OCI-LY7 (cell line): ENCODE data around the gene HLTF. TPM values are rescaled to one million over a fixed set of nuclear protein-coding genes. Genes with fewer than 3 reads are reported as not detected.

Source experiments
- BruUV-seq: library from RNA; stranded (reverse); fragments of 400-500 nt; replicated peaks from 2 replicates; lab custom pipeline; 2021; lab: Mats Ljungman, UMichigan
- CTCF ChIA-PET: fragments of 300-600 bp; sonication (Branson Sonifier 250); formaldehyde crosslinking; loops from one replicate; lab custom pipeline; 2022; ENCODE audit warnings: antibody characterized with exemption; ENCODE audit not compliant: unreplicated experiment; lab: Charles Lee
- POLR2A ChIA-PET: fragments of 300-600 bp; sonication (Branson Sonifier 250); formaldehyde crosslinking; loops from one replicate; lab custom pipeline; 2022; ENCODE audit warnings: antibody characterized with exemption; lab: Charles Lee
- DNase-seq: peaks from one replicate; pipeline ENCODE4 v3.0.0-alpha.2; 2015; ENCODE audit warnings: low spot score
- H2AFZ ChIP-seq: fragments of 200-600 bp; sonication (generic), shearing (Covaris generic); 2 replicates; pipeline ENCODE4 v1.6.1; 2014; ENCODE audit warnings: mild to moderate bottlenecking, antibody characterized with exemption, low read length, moderate library complexity
- H3K27ac ChIP-seq: fragments of 200-600 bp; sonication (generic); 2 replicates; pipeline ENCODE4 v1.5.1; 2014; ENCODE audit warnings: mixed run types, low read depth, mild to moderate bottlenecking, moderate library complexity, low read length, inconsistent platforms; ENCODE audit not compliant: poor library complexity, severe bottlenecking
- H3K36me3 ChIP-seq: fragments of 200-600 bp; sonication (generic); 2 replicates; pipeline ENCODE4 v1.6.1; 2014; ENCODE audit warnings: mild to moderate bottlenecking, antibody characterized with exemption, low read length, moderate library complexity, mixed read lengths; ENCODE audit not compliant: insufficient read depth
- H3K4me1 ChIP-seq: fragments of 200-600 bp; sonication (generic); 2 replicates; pipeline ENCODE4 v1.5.1; 2014; ENCODE audit warnings: mild to moderate bottlenecking, low read length; ENCODE audit not compliant: insufficient read depth, poor library complexity, severe bottlenecking
- H3K4me2 ChIP-seq: fragments of 200-600 bp; sonication (generic); 2 replicates; pipeline ENCODE4 v1.6.1; 2014; ENCODE audit warnings: mild to moderate bottlenecking, low read length
- H3K4me3 ChIP-seq: fragments of 200-600 bp; sonication (generic); 2 replicates; pipeline ENCODE4 v1.5.1; 2014; ENCODE audit warnings: mild to moderate bottlenecking, low read depth, low read length; ENCODE audit not compliant: poor library complexity, severe bottlenecking
- H3K79me2 ChIP-seq: fragments of 200-600 bp; sonication (generic); 2 replicates; pipeline ENCODE4 v1.6.1; 2016; ENCODE audit warnings: low read depth, mild to moderate bottlenecking, low read length, moderate library complexity, mixed read lengths; ENCODE audit not compliant: insufficient read depth
- H3K9me2 ChIP-seq: fragments of 200-600 bp; sonication (generic); 2 replicates; pipeline ENCODE4 v1.6.1; 2016; ENCODE audit warnings: mild to moderate bottlenecking, low read length, mixed read lengths; ENCODE audit not compliant: insufficient read depth
- H3K9me3 ChIP-seq: fragments of 200-600 bp; sonication (generic); 2 replicates; pipeline ENCODE4 v1.6.1; 2014; ENCODE audit warnings: mild to moderate bottlenecking, mixed run types, low read length, mixed read lengths
- H4K20me1 ChIP-seq: fragments of 200-600 bp; sonication (generic); 2 replicates; pipeline ENCODE4 v1.6.1; 2014; ENCODE audit warnings: mild to moderate bottlenecking, antibody characterized with exemption, low read length, moderate library complexity, mixed read lengths; ENCODE audit not compliant: insufficient read depth
- CTCF ChIP-seq: fragments of 200-600 bp; sonication (generic); conservative IDR thresholded peaks from 2 replicates; pipeline ENCODE4 v1.5.1; 2014; ENCODE audit warnings: mild to moderate bottlenecking, antibody characterized with exemption, low read length, moderate library complexity, mixed read lengths
- EZH2phosphoT487 ChIP-seq: fragments of 200-600 bp; sonication (generic); IDR thresholded peaks from 2 replicates; pipeline ENCODE4 v1.6.1; 2018; ENCODE audit warnings: low read depth, borderline replicate concordance, mild to moderate bottlenecking, mixed run types, antibody characterized with exemption, low read length, moderate library complexity, mixed read lengths
- intact Hi-C: fragments of 100-400 bp; cut with micrococcal nuclease; formaldehyde crosslinking; loops from one replicate; pipeline ENCODE4 v1.10.0; 2022; ENCODE audit not compliant: unreplicated experiment
- total RNA-seq, 2 experiments: library from RNA; depleted of rRNA in 1 of 2; stranded (reverse); fragments of >200 nt in 1 of 2; shearing (Covaris generic) in 1 of 2; gene quantifications; 2 replicates each; pipeline ENCODE4 v1.2.3, GENCODE V29; 2014 to 2022

Gene HLTF
- total RNA-seq, 2 experiments from 2014 or later = 106 to 107 TPM

- no TSS peak for BruUV-seq
- TF ChIP-seq EZH2phosphoT487 (no peak), CTCF (no peak)
- ChIA-PET POLR2A (no interaction called here), CTCF (no interaction called here)
- H4K20me1 ChIP-seq = no peaks in the 10 kb centered on the region
- intact Hi-C loops = no loop called here
- H3K9me3 ChIP-seq = no peaks in the 10 kb centered on the region
- no peaks in the 10 kb centered on the region for H3K9me2 ChIP-seq
- H3K27ac ChIP-seq = no peak overlapping the region
- H3K4me1 ChIP-seq = no peaks in the 10 kb centered on the region
- H2AFZ ChIP-seq = no peak overlapping the region
- no peak for DNase-seq
- no peak overlapping the region for H3K4me3 ChIP-seq
- no peak overlapping the region for H3K4me2 ChIP-seq
- H3K36me3 ChIP-seq = peaks cover 97% of the 10 kb centered on the region
- no peaks in the 10 kb centered on the region for H3K79me2 ChIP-seq
These were observed 30.8 kb downstream of the HLTF start for GRCh38 chr3:149055575-149055974.

GRCh38 chr3:149044339-149045083 is 41.8 kb downstream of the HLTF start:
- Histone ChIP-seq H3K4me1 (no peaks in the 10 kb centered on the region), H2AFZ (no peak overlapping the region), H3K4me3 (no peak overlapping the region), H3K4me2 (no peak overlapping the region), H3K79me2 (no peaks in the 10 kb centered on the region; the same call in 1 of the 2 replicates), H4K20me1 (no peaks in the 10 kb centered on the region), H3K9me2 (no peaks in the 10 kb centered on the region), H3K36me3 (peaks cover 97% of the 10 kb centered on the region), H3K27ac (no peak overlapping the region), H3K9me3 (no peaks in the 10 kb centered on the region)
- ChIA-PET POLR2A (interaction anchor here (0.6 to 1.4 kb wide), 4 partner anchors 15 to 244 kb away, joined by 3 to 4 read pairs (median 3); no protein-coding TSS in a partner anchor), CTCF (no interaction called here)
- BruUV-seq = no TSS peak
- intact Hi-C loops = no loop called here
- DNase-seq = no peak
- no peak for TF ChIP-seq CTCF
- TF ChIP-seq EZH2phosphoT487 = no peak

- Histone ChIP-seq H4K20me1 (no peaks in the 10 kb centered on the region), H3K9me2 (no peaks in the 10 kb centered on the region), H3K27ac (no peak overlapping the region), H3K79me2 (no peaks in the 10 kb centered on the region; the same call in 1 of the 2 replicates), H3K9me3 (no peaks in the 10 kb centered on the region), H3K4me3 (no peak overlapping the region), H3K4me2 (no peak overlapping the region), H3K36me3 (peaks cover 97% of the 10 kb centered on the region), H3K4me1 (no peaks in the 10 kb centered on the region), H2AFZ (no peak overlapping the region)
- CTCF ChIA-PET = no interaction called here
- DNase-seq = no peak
- no peak for TF ChIP-seq CTCF
- no peak for TF ChIP-seq EZH2phosphoT487
- no TSS peak for BruUV-seq
- intact Hi-C loops = no loop called here
- POLR2A ChIA-PET = interaction anchor here (0.6 to 1.7 kb wide), 6 partner anchors 16 to 69 kb away, joined by 3 to 4 read pairs (median 3); no protein-coding TSS in a partner anchor
These were observed 43.4 kb downstream of the HLTF start for GRCh38 chr3:149042789-149043386.
